Keratinocyte (primary cell): ENCODE measurements around the gene RAPGEF3.
A peak's percentile ranks its signal among the peaks of the same experiment; 100 is the strongest.

Experiments
- EZH2 ChIP-seq: IDR thresholded peaks from one replicate; pipeline ENCODE4 v1.6.1; 2012; ENCODE audit warnings: inconsistent platforms, mild to moderate bottlenecking, low read length, moderate library complexity
- TF ChIP-seq, protein P1 (sequence below), 3 experiments: IDR thresholded peaks in 1 of 3; conservative IDR thresholded peaks in 1 of 3; optimal IDR thresholded peaks in 1 of 3; 2 replicates in 2 of 3; 3 replicates in 1 of 3; pipeline versions ENCODE3 to v1.5.1; 2011; ENCODE audit warnings: low read length in 3 of 3, mild to moderate bottlenecking in 3 of 3, moderate library complexity in 2 of 3, control low read depth in 1 of 3, inconsistent platforms in 1 of 3; ENCODE audit not compliant: insufficient read depth in 2 of 3; ENCODE audit errors: extremely low read depth in 1 of 3

DNA sequence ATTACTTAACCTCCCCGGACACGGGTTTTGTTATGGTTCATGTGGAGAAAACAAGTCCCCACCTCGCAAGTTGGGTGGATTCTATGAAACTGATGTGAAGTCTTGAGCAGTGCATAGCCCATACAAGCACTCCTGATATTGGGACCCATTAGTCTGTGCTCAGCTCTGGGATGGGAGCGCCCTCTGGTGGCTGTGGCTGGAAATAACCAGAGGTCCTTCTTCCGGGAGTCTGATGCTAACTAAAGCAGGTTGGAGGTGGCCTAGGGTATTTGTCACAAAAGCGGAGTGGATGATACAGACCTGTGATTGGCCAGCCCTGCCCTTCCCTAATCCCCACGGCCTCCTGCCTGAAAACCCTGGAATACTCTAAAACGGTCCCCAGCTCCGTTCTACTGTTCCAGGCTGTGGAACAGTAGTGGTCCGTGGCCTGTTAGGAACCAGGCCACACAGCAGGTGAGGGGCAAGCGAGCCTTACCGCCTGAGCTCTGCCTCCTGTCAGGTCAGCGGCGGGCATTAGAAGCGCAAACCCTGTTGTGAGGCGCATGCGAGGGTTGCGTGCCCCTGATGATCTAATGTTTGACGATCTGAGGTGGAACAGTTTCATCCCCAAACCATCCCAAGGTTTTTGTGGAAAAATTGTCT, 20.7 kb upstream of the RAPGEF3 start:
- TF ChIP-seq, protein P1, sequence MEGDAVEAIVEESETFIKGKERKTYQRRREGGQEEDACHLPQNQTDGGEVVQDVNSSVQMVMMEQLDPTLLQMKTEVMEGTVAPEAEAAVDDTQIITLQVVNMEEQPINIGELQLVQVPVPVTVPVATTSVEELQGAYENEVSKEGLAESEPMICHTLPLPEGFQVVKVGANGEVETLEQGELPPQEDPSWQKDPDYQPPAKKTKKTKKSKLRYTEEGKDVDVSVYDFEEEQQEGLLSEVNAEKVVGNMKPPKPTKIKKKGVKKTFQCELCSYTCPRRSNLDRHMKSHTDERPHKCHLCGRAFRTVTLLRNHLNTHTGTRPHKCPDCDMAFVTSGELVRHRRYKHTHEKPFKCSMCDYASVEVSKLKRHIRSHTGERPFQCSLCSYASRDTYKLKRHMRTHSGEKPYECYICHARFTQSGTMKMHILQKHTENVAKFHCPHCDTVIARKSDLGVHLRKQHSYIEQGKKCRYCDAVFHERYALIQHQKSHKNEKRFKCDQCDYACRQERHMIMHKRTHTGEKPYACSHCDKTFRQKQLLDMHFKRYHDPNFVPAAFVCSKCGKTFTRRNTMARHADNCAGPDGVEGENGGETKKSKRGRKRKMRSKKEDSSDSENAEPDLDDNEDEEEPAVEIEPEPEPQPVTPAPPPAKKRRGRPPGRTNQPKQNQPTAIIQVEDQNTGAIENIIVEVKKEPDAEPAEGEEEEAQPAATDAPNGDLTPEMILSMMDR (optimal IDR thresholded peaks at IDR 0.05 in 1 of 3, IDR thresholded peaks at IDR 0.05 in 1 of 3, conservative IDR thresholded peaks at IDR 0.05 in 1 of 3; ENCODE audit: extremely low read depth in 1 of 3, insufficient read depth in 2 of 3, low read length in 3 of 3), result peak in 2 of 3 experiments; percentile 87 to 96
- no peak for TF ChIP-seq EZH2
